Neuronal stem cell (in vitro differentiated cells): ENCODE data around the gene CRYGS.

Source experiments
- DNase-seq: peaks from one replicate; pipeline ENCODE4 v3.0.0-alpha.2; 2013; ENCODE audit warnings: low spot score
- H2AFZ ChIP-seq: one replicate; pipeline ENCODE4 v1.6.1; 2013; ENCODE audit warnings: mild to moderate bottlenecking, low read length, inconsistent platforms
- H2AK5ac ChIP-seq: 2 replicates; pipeline ENCODE4 v1.6.1; 2013; ENCODE audit warnings: low read depth, mild to moderate bottlenecking, inconsistent platforms, low read length, moderate library complexity, mixed read lengths
- H2BK120ac ChIP-seq: 2 replicates; pipeline ENCODE4 v1.6.1; 2013; ENCODE audit warnings: low read depth, mild to moderate bottlenecking, inconsistent platforms, low read length, moderate library complexity, mixed read lengths
- H2BK12ac ChIP-seq: one replicate; pipeline ENCODE4 v1.6.1; 2013; ENCODE audit warnings: low read length, inconsistent platforms
- H2BK15ac ChIP-seq: 2 replicates; pipeline ENCODE4 v1.6.1; 2013; ENCODE audit warnings: mild to moderate bottlenecking, low read length, inconsistent platforms, mixed read lengths
- H2BK5ac ChIP-seq: one replicate; pipeline ENCODE4 v1.6.1; 2013; ENCODE audit warnings: inconsistent platforms, mild to moderate bottlenecking, low read length, moderate library complexity
- H3K14ac ChIP-seq: one replicate; pipeline ENCODE4 v1.6.1; 2013; ENCODE audit warnings: low read length, inconsistent platforms
- H3K18ac ChIP-seq: 2 replicates; pipeline ENCODE4 v1.6.1; 2013; ENCODE audit warnings: low read length, inconsistent platforms
- H3K23ac ChIP-seq: 2 replicates; pipeline ENCODE4 v1.6.1; 2013; ENCODE audit warnings: low read depth, mild to moderate bottlenecking, mixed read lengths, low read length, inconsistent platforms; ENCODE audit not compliant: poor library complexity
- H3K27ac ChIP-seq: replicated peaks from 3 replicates; pipeline ENCODE4 v1.5.1; 2013; ENCODE audit warnings: low read length, inconsistent platforms
- H3K27me3 ChIP-seq, 3 experiments: 2 replicates each; pipeline ENCODE4 v1.6.1; 2013; ENCODE audit warnings: low read length in 3 of 3, mild to moderate bottlenecking in 2 of 3, inconsistent platforms in 1 of 3, low read depth in 1 of 3, mixed read lengths in 1 of 3, moderate library complexity in 1 of 3; ENCODE audit not compliant: control insufficient read depth in 3 of 3, insufficient read depth in 3 of 3
- H3K36me3 ChIP-seq, 2 donors: replicated peaks in 1 of 2; 2 replicates each; pipeline ENCODE4 v1.6.1; 2013; ENCODE audit warnings: low read length in 2 of 2; ENCODE audit not compliant: control insufficient read depth in 2 of 2, insufficient read depth in 2 of 2
- H3K4ac ChIP-seq: 2 replicates; pipeline ENCODE4 v1.6.1; 2013; ENCODE audit warnings: inconsistent platforms, mild to moderate bottlenecking, low read length, moderate library complexity
- H3K4me1 ChIP-seq, 2 donors: 1 replicate in 1 of 2; 2 replicates in 1 of 2; pipeline ENCODE4 v1.6.1; 2013; ENCODE audit warnings: low read length in 2 of 2, low read depth in 1 of 2; ENCODE audit not compliant: control insufficient read depth in 2 of 2, insufficient read depth in 1 of 2
- H3K4me2 ChIP-seq: one replicate; pipeline ENCODE4 v1.6.1; 2013; ENCODE audit warnings: mild to moderate bottlenecking, low read length, inconsistent platforms; ENCODE audit not compliant: insufficient read depth, poor library complexity, severe bottlenecking
- H3K4me3 ChIP-seq, 2 donors: 2 replicates each; pipeline ENCODE4 v1.5.1; 2013; ENCODE audit warnings: low read length in 2 of 2, mild to moderate bottlenecking in 2 of 2, inconsistent platforms in 1 of 2, moderate library complexity in 1 of 2
- H3K79me1 ChIP-seq: one replicate; pipeline ENCODE4 v1.6.1; 2013; ENCODE audit warnings: low read depth, mild to moderate bottlenecking, inconsistent platforms, low read length, moderate library complexity
- H3K9ac ChIP-seq: one replicate; pipeline ENCODE4 v1.6.1; 2013; ENCODE audit warnings: mild to moderate bottlenecking, low read depth, low read length, inconsistent platforms; ENCODE audit not compliant: poor library complexity
- H3K9me3 ChIP-seq, 2 donors: replicated peaks in 1 of 2; 2 replicates each; pipeline versions ENCODE3 to v1.6.1; 2013; ENCODE audit warnings: low read length in 2 of 2, mild to moderate bottlenecking in 2 of 2, inconsistent platforms in 1 of 2, low read depth in 1 of 2, mixed read lengths in 1 of 2, moderate library complexity in 1 of 2; ENCODE audit not compliant: control insufficient read depth in 2 of 2, insufficient read depth in 1 of 2
- H4K8ac ChIP-seq: one replicate; pipeline ENCODE4 v1.6.1; 2013; ENCODE audit warnings: low read depth, mild to moderate bottlenecking, inconsistent platforms, low read length, moderate library complexity
- H4K91ac ChIP-seq: one replicate; pipeline ENCODE4 v1.6.1; 2013; ENCODE audit warnings: low read length, low read depth, mild to moderate bottlenecking, inconsistent platforms; ENCODE audit not compliant: poor library complexity
- WGBS, 2 donors: extraction: QIAGEN DNeasy Blood & Tissue Kit; methylation state at CpG; one replicate each; pipeline ENCODE4 v1.1.7; 2013; ENCODE audit warnings: missing lambda C conversion rate in 2 of 2, mixed read lengths in 1 of 2; ENCODE audit not compliant: insufficient read length in 2 of 2, insufficient replicate concordance in 1 of 2; ENCODE audit errors: extremely low coverage in 2 of 2; 5-methylcytosine and 5-hydroxymethylcytosine counted together

The CRYGS gene

DNA sequence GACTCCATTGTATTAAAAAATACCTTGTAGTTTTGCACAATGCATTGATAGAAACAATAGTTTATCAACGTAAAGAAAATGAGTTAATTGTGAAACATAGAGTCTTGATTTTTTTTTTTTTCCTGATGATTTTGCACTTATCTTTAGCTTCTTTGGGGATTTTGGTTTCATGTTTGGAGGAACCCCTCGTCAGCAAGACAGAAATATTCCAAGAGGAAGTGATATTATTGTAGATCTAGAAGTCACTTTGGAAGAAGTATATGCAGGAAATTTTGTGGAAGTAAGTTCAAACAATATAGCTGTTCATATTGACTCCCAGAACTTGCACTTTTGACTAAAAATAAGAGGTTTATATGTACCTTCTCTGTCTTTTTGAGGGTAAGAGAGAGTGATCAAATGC lies 33.3 kb upstream of the CRYGS start:
- Histone ChIP-seq H2BK120ac (no peak overlapping the region), H3K18ac (no peak overlapping the region), H3K9me3 (no peaks in the 10 kb centered on the region), H3K27ac (no peak overlapping the region), H3K4me3 (no peak overlapping the region), H3K4me2 (no peak overlapping the region), H3K23ac (no peak overlapping the region), H3K36me3 (peaks cover 14 to 99% of the 10 kb centered on the region in 2 donors), H4K91ac (no peak overlapping the region), H2BK12ac (no peak overlapping the region), H2BK15ac (no peak overlapping the region), H3K79me1 (no peaks in the 10 kb centered on the region), H3K4ac (no peak overlapping the region), H3K14ac (no peak overlapping the region), H4K8ac (no peak overlapping the region), H2BK5ac (no peak overlapping the region), H2AK5ac (no peak overlapping the region), H3K4me1 (no peaks in the 10 kb centered on the region), H3K9ac (no peak overlapping the region), H2AFZ (no peak overlapping the region), H3K27me3 (no peaks in the 10 kb centered on the region)
- DNase-seq, result no peak
- no CpG with 5 or more reads among the region's 2 CpGs for WGBS, 2 donors

DNA sequence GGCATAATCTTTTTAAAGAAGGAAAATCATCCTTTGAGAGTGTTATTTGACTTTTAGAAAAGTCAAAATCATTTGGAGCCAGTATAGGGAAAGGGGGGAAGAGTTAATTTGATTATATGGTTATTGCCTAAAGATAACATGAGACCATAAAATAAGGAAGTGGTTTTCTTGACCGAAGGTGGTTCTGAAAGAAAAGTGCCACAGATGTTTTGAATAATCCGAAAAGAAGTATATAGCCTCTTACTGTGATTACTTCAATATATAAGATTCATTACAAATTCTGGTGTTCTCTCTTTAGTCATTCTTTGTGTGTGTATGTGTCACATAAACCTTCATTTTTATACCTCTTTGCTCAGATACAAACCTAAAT lies 27.4 kb upstream of the CRYGS start:
- Histone ChIP-seq H3K4me3 (peak overlapping the region in 1 of 2 donors; percentile 76), H2BK5ac (no peak overlapping the region), H3K4me2 (no peak overlapping the region), H3K18ac (no peak overlapping the region), H3K27ac (no peak overlapping the region), H3K14ac (no peak overlapping the region), H2BK120ac (no peak overlapping the region), H2AK5ac (no peak overlapping the region), H3K4ac (no peak overlapping the region), H3K9me3 (no peaks in the 10 kb centered on the region), H3K36me3 (peaks cover 9 to 48% of the 10 kb centered on the region in 2 donors), H2AFZ (no peak overlapping the region), H4K91ac (no peak overlapping the region), H3K27me3 (no peaks in the 10 kb centered on the region), H3K4me1 (peaks cover 3 to 9% of the 10 kb centered on the region in 2 donors), H3K79me1 (peaks cover 8% of the 10 kb centered on the region), H3K9ac (no peak overlapping the region), H2BK12ac (no peak overlapping the region), H2BK15ac (no peak overlapping the region), H3K23ac (no peak overlapping the region), H4K8ac (no peak overlapping the region)
- no CpG with 5 or more reads among the region's 2 CpGs for WGBS, 2 donors
- DNase-seq, result no peak

DNA sequence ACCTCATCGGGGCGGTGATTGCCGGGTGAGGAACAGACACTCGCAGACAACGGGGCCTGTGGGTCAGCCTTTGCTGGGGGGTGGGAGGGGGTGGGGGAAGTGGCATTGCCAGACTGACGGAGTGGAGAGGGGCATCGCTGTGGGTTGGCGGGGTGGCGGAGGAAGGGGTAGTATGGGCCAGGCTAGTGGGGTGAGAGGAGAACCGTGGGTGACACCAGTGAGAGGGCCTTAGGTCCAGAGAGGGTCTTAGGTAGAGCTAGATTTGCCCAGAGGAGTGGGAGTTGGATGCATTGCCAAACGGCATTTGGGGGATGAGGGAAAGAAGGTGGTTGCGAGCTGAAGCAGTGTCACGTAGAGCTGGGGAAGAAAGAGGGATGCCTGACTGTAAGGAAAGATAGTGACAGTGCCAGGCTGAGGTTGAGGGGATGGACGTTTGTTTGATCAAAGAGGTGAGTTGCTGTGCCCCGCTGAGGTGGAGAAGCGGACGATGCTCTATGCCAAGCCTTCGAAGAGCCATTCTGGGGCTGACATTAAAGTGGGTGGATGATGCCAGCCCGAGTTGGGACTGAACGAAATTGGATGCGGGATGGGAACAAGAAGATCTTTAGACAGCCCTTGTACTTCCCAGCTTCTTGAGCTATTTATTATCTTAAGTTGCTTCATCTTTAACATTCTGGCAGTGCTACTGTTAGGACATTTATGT lies 26.9 kb upstream of the CRYGS start:
- no peak overlapping the region for H2BK15ac ChIP-seq
- no peak overlapping the region for H4K91ac ChIP-seq
- H2BK5ac ChIP-seq, result peak overlapping the region; percentile 88
- H3K4me1 ChIP-seq, result peaks cover 6 to 10% of the 10 kb centered on the region in 2 donors
- peak overlapping the region; percentile 83 for H3K4me2 ChIP-seq
- peak overlapping the region; percentile 98 for H3K9ac ChIP-seq
- H2BK120ac ChIP-seq, result peak overlapping the region; percentile 4
- H3K27me3 ChIP-seq, result no peaks in the 10 kb centered on the region
- DNase-seq, result no peak
- H3K36me3 ChIP-seq, result peaks cover 5 to 43% of the 10 kb centered on the region in 2 donors
- peak overlapping the region; percentile 95 for H2AFZ ChIP-seq
- H3K79me1 ChIP-seq, result peaks cover 8% of the 10 kb centered on the region
- peak overlapping the region; percentile 87 for H3K23ac ChIP-seq
- no CpG with 5 or more reads among the region's 21 CpGs for WGBS, 2 donors
- H2AK5ac ChIP-seq, result peak overlapping the region; percentile 58
- peak overlapping the region; percentile 76 to 99 for H3K4me3 ChIP-seq
- H3K4ac ChIP-seq, result no peak overlapping the region
- no peak overlapping the region for H4K8ac ChIP-seq
- H3K14ac ChIP-seq, result no peak overlapping the region
- no peaks in the 10 kb centered on the region for H3K9me3 ChIP-seq
- no peak overlapping the region for H2BK12ac ChIP-seq
- no peak overlapping the region for H3K27ac ChIP-seq
- peak overlapping the region; percentile 95 for H3K18ac ChIP-seq

DNA sequence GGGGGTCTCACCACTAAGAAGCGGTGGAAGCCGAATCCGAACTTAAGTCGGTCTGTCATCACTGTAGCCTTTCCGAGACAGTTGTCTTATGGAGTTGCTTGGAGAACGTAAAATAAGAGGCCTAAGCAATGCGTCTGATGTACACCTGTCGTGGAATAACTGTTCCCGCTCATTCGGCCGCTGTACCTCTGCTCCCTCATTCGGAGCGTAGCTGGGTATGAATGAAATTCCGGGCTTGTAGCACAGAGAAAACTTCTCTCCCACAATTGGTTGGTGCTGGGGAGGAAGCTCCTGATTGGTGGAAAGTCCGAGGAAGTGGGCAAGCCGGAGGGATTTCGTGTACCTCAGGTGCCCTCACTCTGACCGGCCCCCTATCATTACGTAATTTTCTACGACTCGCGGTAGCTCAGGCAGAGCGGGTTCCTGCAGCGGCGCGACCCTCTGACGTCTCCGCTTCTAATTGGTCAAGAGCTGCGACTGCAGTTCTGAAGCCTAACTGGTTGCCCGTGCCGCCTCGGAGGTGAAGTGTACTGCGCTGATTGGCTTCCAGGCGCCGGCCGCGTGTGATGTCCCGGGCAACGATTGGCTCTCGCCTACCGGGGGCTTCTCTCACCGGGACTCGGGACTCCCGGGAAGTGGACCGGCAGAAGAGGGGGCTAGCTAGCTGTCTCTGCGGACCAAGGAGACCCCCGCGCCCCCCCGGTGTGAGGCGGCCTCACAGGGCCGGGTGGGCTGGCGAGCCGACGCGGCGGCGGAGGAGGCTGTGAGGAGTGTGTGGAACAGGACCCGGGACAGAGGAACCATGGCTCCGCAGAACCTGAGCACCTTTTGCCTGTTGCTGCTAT lies 26.1 kb upstream of the CRYGS start, which contains the start of gene DNAJB11:
Gene DNAJB11, plus strand, starts transcription at position 625 of the 845 bp plus-strand sequence. Its CDS starts 178 bp downstream, at position 803.
- peak within 1 kb of the TSS; percentile 88 for H2BK5ac ChIP-seq
- H2BK12ac ChIP-seq, result no peak within 1 kb of the TSS
- H3K23ac ChIP-seq, result peak within 1 kb of the TSS; percentile 87
- H3K36me3 ChIP-seq, result peaks cover 0 to 35% of the 10 kb centered on the region in 2 donors
- no peaks in the 10 kb centered on the region for H3K27me3 ChIP-seq
- H2BK15ac ChIP-seq, result no peak within 1 kb of the TSS
- H3K27ac ChIP-seq, result no peak within 1 kb of the TSS
- H3K18ac ChIP-seq, result peak within 1 kb of the TSS; percentile 95
- peaks cover 6 to 10% of the 10 kb centered on the region in 2 donors for H3K4me1 ChIP-seq
- peak; percentile 99 for DNase-seq
- H2AFZ ChIP-seq, result peak within 1 kb of the TSS; percentile 95
- H3K9me3 ChIP-seq, result no peaks in the 10 kb centered on the region
- peak within 1 kb of the TSS; percentile 58 for H2AK5ac ChIP-seq
- H3K4ac ChIP-seq, result no peak within 1 kb of the TSS
- peak within 1 kb of the TSS; percentile 98 for H3K9ac ChIP-seq
- H2BK120ac ChIP-seq, result peak within 1 kb of the TSS; percentile 4
- WGBS, 2 donors, result no CpG with 5 or more reads among the region's 59 CpGs
- no peak within 1 kb of the TSS for H4K8ac ChIP-seq
- no peak within 1 kb of the TSS for H3K14ac ChIP-seq
- H3K79me1 ChIP-seq, result peaks cover 8% of the 10 kb centered on the region
- no peak within 1 kb of the TSS for H4K91ac ChIP-seq
- H3K4me2 ChIP-seq, result peak within 1 kb of the TSS; percentile 83
- peak within 1 kb of the TSS; percentile 76 to 99 for H3K4me3 ChIP-seq
